Left ventricle myocardium inferior (tissue), 1 donor: Measurements from ENCODE around the gene HAO1. TPM values are rescaled to one million over a fixed set of nuclear protein-coding genes. Genes with fewer than 3 reads are reported as not detected.

Experiments used
- DNase-seq: peaks from one replicate; pipeline ENCODE4 v3.0.0-alpha.2; 2020
- H3K27ac ChIP-seq: fragments of 200-600 bp; replicated peaks from 2 replicates; pipeline ENCODE4 v1.8.0; 2021
- H3K27me3 ChIP-seq: fragments of 200-600 bp; 2 replicates; pipeline ENCODE4 v1.8.0; 2021; ENCODE audit warnings: low read depth
- H3K36me3 ChIP-seq: fragments of 200-600 bp; 2 replicates; pipeline ENCODE4 v1.8.0; 2021
- H3K4me1 ChIP-seq: fragments of 200-600 bp; 2 replicates; pipeline ENCODE4 v1.8.0; 2021
- H3K4me3 ChIP-seq: fragments of 200-600 bp; 2 replicates; pipeline ENCODE4 v1.8.0; 2021; ENCODE audit warnings: mild to moderate bottlenecking, moderate library complexity
- H3K9me3 ChIP-seq: fragments of 200-600 bp; replicated peaks from 2 replicates; pipeline ENCODE4 v1.8.0; 2021
- intact Hi-C: fragments of 100-400 bp; cut with micrococcal nuclease; formaldehyde crosslinking; loops from one replicate; pipeline ENCODE4 v1.11.0; 2022
- total RNA-seq: library from RNA; stranded (reverse); fragmentation: NEBNext Ultra II Directional; extraction: Animal tissue kit (Norgen Biotek cat#: 25700); gene quantifications from one replicate; pipeline ENCODE4 v1.2.1, GENCODE V29; 2021
- TF ChIP-seq, protein P1 (sequence below): fragments of 200-600 bp; IDR thresholded peaks from 2 replicates; pipeline ENCODE4 v1.8.0; 2021; ENCODE audit warnings: antibody characterized with exemption, mild to moderate bottlenecking, borderline replicate concordance
- donor health status: DM: no; HTN: yes; CAD: no; lungs with severe emphysema.

Gene HAO1
- total RNA-seq, 1 donor from 2014 or later: not detected

DNA sequence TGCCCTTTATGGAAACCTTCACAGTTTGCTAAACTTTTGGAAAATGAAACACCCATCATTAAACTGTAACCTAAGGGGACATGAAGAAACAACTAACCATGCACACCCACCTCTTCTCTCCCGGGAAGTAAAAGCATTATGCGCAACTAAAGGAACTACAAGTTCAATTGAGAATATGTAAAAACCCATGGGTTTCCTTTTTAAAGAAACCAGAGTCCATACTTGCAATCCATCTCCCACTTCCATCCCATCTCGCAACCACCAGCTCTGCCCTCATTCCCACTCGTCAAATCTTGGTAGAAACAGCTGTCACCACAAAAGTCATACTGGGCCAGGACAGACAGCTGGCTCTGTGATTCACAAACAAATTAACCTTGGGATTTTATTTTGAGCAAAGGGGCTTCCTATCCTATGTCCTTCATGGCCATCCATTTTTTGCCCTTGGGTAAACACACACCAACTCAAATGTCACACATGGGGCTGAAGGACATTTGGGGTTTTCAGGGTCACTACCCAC is 81.5 kb downstream of the HAO1 start:
- Histone ChIP-seq H3K4me1 (no peaks in the 10 kb centered on the region), H3K9me3 (no peaks in the 10 kb centered on the region), H3K27ac (no peak overlapping the region), H3K27me3 (no peaks in the 10 kb centered on the region), H3K4me3 (no peak overlapping the region), H3K36me3 (no peaks in the 10 kb centered on the region)
- intact Hi-C loops: no loop called here
- TF ChIP-seq, protein P1, sequence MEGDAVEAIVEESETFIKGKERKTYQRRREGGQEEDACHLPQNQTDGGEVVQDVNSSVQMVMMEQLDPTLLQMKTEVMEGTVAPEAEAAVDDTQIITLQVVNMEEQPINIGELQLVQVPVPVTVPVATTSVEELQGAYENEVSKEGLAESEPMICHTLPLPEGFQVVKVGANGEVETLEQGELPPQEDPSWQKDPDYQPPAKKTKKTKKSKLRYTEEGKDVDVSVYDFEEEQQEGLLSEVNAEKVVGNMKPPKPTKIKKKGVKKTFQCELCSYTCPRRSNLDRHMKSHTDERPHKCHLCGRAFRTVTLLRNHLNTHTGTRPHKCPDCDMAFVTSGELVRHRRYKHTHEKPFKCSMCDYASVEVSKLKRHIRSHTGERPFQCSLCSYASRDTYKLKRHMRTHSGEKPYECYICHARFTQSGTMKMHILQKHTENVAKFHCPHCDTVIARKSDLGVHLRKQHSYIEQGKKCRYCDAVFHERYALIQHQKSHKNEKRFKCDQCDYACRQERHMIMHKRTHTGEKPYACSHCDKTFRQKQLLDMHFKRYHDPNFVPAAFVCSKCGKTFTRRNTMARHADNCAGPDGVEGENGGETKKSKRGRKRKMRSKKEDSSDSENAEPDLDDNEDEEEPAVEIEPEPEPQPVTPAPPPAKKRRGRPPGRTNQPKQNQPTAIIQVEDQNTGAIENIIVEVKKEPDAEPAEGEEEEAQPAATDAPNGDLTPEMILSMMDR: no peak
- DNase-seq: no peak

DNA sequence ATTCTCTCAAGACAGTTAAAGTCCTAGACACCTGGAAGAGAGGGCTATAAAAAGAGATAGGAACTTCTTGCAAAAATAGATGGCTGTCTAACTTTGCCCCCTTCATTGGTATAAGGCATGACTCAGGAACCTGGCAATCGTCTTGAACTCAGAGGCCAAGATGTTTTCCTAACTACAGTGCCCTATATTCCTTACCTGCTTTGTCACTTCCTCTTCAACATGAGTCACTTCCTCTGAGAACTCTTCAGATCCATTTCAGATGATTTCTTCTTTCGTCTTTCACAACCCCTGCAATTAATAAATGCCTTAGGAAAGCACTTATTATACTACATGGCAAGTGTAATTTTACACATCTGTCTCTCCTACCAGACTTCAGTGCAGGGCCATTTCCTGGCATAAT is 83.5 kb downstream of the HAO1 start:
- no peak overlapping the region for H3K4me3 ChIP-seq
- no peaks in the 10 kb centered on the region for H3K4me1 ChIP-seq
- H3K9me3 ChIP-seq: no peaks in the 10 kb centered on the region
- DNase-seq: no peak
- no peak overlapping the region for H3K27ac ChIP-seq
- intact Hi-C loops: no loop called here
- no peaks in the 10 kb centered on the region for H3K27me3 ChIP-seq
- TF ChIP-seq, protein P1: no peak
- H3K36me3 ChIP-seq: no peaks in the 10 kb centered on the region

DNA sequence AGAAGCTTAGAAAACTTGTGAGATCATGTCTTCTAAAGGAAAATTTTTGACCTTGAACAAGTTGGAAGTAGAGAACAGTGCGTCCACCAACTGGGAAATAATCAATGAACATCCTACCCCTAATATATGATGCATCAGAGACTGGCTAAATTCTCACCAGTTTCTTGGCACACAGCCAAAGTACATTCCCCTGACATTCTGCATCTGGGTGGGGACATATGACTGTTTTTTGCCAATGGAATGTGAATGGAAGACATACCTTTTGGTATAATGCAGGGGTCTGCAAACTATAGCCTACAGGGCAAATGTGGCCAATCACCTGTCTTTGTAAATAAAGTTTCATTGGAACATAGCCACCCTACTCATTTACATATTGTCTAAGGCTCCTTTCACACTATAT is 84.7 kb downstream of the HAO1 start:
- H3K27me3 ChIP-seq: no peaks in the 10 kb centered on the region
- no peak for DNase-seq
- no peaks in the 10 kb centered on the region for H3K36me3 ChIP-seq
- TF ChIP-seq, protein P1: no peak
- no peaks in the 10 kb centered on the region for H3K4me1 ChIP-seq
- intact Hi-C loops: no loop called here
- no peak overlapping the region for H3K4me3 ChIP-seq
- H3K9me3 ChIP-seq: no peaks in the 10 kb centered on the region
- H3K27ac ChIP-seq: no peak overlapping the region

DNA sequence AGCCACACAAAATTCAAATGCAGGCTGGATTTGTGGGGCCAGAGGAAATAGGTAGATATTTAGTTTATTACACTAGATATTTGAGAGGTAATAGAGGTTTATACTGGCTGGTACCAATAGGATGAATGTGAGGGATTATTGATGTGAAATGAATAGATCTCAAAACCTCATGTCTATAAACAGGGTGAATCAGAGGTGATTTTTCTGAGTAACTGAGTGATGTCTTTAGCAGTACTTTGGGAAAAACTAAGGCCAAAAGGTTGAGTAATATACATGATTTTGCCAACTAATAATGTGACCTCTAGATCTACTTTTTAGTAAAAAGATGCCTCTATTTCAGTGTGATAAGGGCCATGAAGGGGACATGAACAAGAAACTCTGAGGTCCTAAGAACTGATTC is 86.8 kb downstream of the HAO1 start:
- Histone ChIP-seq H3K27me3 (no peaks in the 10 kb centered on the region), H3K4me1 (no peaks in the 10 kb centered on the region), H3K4me3 (no peak overlapping the region), H3K27ac (no peak overlapping the region), H3K36me3 (no peaks in the 10 kb centered on the region), H3K9me3 (no peaks in the 10 kb centered on the region)
- TF ChIP-seq, protein P1: no peak
- no peak for DNase-seq
- intact Hi-C loops: no loop called here

DNA sequence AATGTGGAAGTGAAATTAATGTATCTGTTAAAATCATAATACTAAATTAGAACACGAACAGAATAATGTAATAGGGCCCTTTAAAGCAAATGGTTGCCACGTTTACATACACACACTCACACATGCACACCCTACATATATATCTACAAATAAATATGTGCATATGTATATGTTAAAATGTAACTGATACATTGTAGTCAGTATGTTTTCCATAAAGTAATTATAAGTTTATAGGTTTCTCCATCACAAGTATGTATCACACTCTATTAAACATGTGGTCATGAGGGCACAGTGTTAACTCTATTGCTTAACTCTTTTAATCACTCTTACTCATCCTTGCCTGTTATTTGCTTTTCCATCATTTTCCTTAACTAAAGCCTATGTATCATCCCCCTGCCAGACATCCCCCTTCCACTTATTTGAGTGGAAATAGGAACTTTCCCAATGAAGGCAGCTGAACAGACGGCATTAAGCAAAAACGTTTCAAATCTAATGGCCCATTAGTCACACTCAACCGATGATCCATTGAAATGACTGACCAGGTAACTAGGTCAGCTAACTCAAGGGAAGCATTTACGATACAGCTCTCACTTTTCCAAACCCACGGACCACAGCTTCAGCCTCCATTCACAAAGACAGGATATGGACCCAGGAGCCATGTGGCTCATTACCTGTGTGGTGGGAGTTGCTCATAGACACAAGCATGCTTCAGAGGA is 89.3 kb downstream of the HAO1 start:
- TF ChIP-seq, protein P1: no peak
- Histone ChIP-seq H3K27me3 (no peaks in the 10 kb centered on the region), H3K27ac (no peak overlapping the region), H3K4me1 (no peaks in the 10 kb centered on the region), H3K36me3 (no peaks in the 10 kb centered on the region), H3K4me3 (no peak overlapping the region), H3K9me3 (no peaks in the 10 kb centered on the region)
- intact Hi-C loops: no loop called here
- DNase-seq: no peak
